Ascending aorta (tissue), 2 donors: ENCODE data around the gene CFAP100. TPM values are rescaled to one million over a fixed set of nuclear protein-coding genes. Genes with fewer than 3 reads are reported as not detected.
A peak's percentile ranks its signal among the peaks of the same experiment; 100 is the strongest.

ENCODE experiments used
- DNase-seq, 2 donors: peaks; one replicate each; pipeline ENCODE4 v3.0.0-alpha.2; 2019; ENCODE audit warnings: low spot score in 2 of 2
- H3K27ac ChIP-seq, 2 donors: fragments of 200-600 bp; sonication (generic); one replicate each; pipeline ENCODE4 v1.5.1; 2016 to 2017; ENCODE audit warnings: mild to moderate bottlenecking in 1 of 2
- H3K27me3 ChIP-seq: fragments of 200-600 bp; sonication (generic); one replicate; pipeline ENCODE4 v1.5.1; 2017
- H3K36me3 ChIP-seq, 2 donors: fragments of 200-600 bp; sonication (generic); one replicate each; pipeline ENCODE4 v1.5.1; 2016
- H3K4me1 ChIP-seq, 2 donors: fragments of 200-600 bp; sonication (generic); one replicate each; pipeline ENCODE4 v1.5.1; 2016 to 2017; ENCODE audit warnings: mild to moderate bottlenecking in 1 of 2
- H3K4me3 ChIP-seq, 2 donors: fragments of 200-600 bp; sonication (generic); one replicate each; pipeline ENCODE4 v1.5.1; 2016 to 2017; ENCODE audit warnings: mild to moderate bottlenecking in 1 of 2
- H3K9me3 ChIP-seq, 2 donors: fragments of 200-600 bp; sonication (generic); one replicate each; pipeline ENCODE4 v1.5.1; 2016
- CTCF ChIP-seq, 3 experiments: fragments of 200-600 bp in 2 of 3; fragments of 450-650 bp in 1 of 3; sonication (generic) in 2 of 3; IDR thresholded peaks; one replicate each; pipeline ENCODE4 v1.5.1; 2016 to 2019; ENCODE audit warnings: antibody characterized with exemption in 3 of 3, mild to moderate bottlenecking in 1 of 3, moderate library complexity in 1 of 3
- intact Hi-C: fragments of 100-400 bp; cut with DNase I; formaldehyde crosslinking; loops from one replicate; pipeline ENCODE4 v1.15.1; 2023
- total RNA-seq: library from RNA; depleted of rRNA; stranded (reverse); fragments of >200 nt; gene quantifications from one replicate; pipeline ENCODE4 v1.1.0, GENCODE V29; 2016

The CFAP100 gene
- total RNA-seq, 1 donor from 2014 or later, result not detected

- no peaks in the 10 kb centered on the region for H3K27me3 ChIP-seq
- H3K27ac ChIP-seq, result no peak overlapping the region
- H3K36me3 ChIP-seq, result no peaks in the 10 kb centered on the region
- intact Hi-C loops, result no loop called here
- H3K4me3 ChIP-seq, result no peak overlapping the region
- no peak for DNase-seq
- no peaks in the 10 kb centered on the region for H3K9me3 ChIP-seq
- no peak for TF ChIP-seq CTCF (IDR thresholded peaks at IDR 0.05)
- no peaks in the 10 kb centered on the region for H3K4me1 ChIP-seq
Measured at GRCh38 chr3:126399756-126400155, 5.0 kb downstream of the CFAP100 start.

GRCh38 chr3:126401611-126402160, 7.0 kb downstream of the CFAP100 start:
- H3K27me3 ChIP-seq, result no peaks in the 10 kb centered on the region
- intact Hi-C loops, result no loop called here
- DNase-seq, result peak in 1 of 2 donors; percentile 48
- no peak overlapping the region for H3K4me3 ChIP-seq
- no peaks in the 10 kb centered on the region for H3K36me3 ChIP-seq
- H3K27ac ChIP-seq, result no peak overlapping the region
- no peaks in the 10 kb centered on the region for H3K9me3 ChIP-seq
- no peak for TF ChIP-seq CTCF (IDR thresholded peaks at IDR 0.05)
- H3K4me1 ChIP-seq, result no peaks in the 10 kb centered on the region

- H3K4me3 ChIP-seq, result no peak overlapping the region
- H3K9me3 ChIP-seq, result no peaks in the 10 kb centered on the region
- TF ChIP-seq CTCF (IDR thresholded peaks at IDR 0.05), result no peak
- no peak overlapping the region for H3K27ac ChIP-seq
- H3K27me3 ChIP-seq, result no peaks in the 10 kb centered on the region
- no peaks in the 10 kb centered on the region for H3K4me1 ChIP-seq
- intact Hi-C loops, result no loop called here
- DNase-seq, result no peak
- H3K36me3 ChIP-seq, result no peaks in the 10 kb centered on the region
Measured at GRCh38 chr3:126402178-126402577, 7.5 kb downstream of the CFAP100 start.

- intact Hi-C loops, result no loop called here
- no peaks in the 10 kb centered on the region for H3K4me1 ChIP-seq
- no peaks in the 10 kb centered on the region for H3K36me3 ChIP-seq
Measured at GRCh38 chr3:126402666-126403302, 8.1 kb downstream of the CFAP100 start.

GRCh38 chr3:126406389-126407296, 11.9 kb downstream of the CFAP100 start:
- peak in 1 of 2 donors; percentile 49 for DNase-seq
- no peak for TF ChIP-seq CTCF (IDR thresholded peaks at IDR 0.05)
- H3K27ac ChIP-seq, result no peak overlapping the region
- H3K9me3 ChIP-seq, result no peaks in the 10 kb centered on the region
- intact Hi-C loops, result no loop called here
- no peaks in the 10 kb centered on the region for H3K27me3 ChIP-seq
- no peaks in the 10 kb centered on the region for H3K4me1 ChIP-seq
- H3K4me3 ChIP-seq, result no peak overlapping the region
- no peaks in the 10 kb centered on the region for H3K36me3 ChIP-seq

More at GRCh38 chr3:126402666-126403302, 8.1 kb downstream of the CFAP100 start:
- TF ChIP-seq CTCF (IDR thresholded peaks at IDR 0.05), result no peak
- H3K27ac ChIP-seq, result no peak overlapping the region
- peak in 1 of 2 donors; percentile 46 for DNase-seq
- no peaks in the 10 kb centered on the region for H3K27me3 ChIP-seq
- H3K9me3 ChIP-seq, result no peaks in the 10 kb centered on the region
- H3K4me3 ChIP-seq, result no peak overlapping the region
